Fibroblast of lung (primary cell): ENCODE measurements around the gene DDX31. TPM values are rescaled to one million over a fixed set of nuclear protein-coding genes. Genes with fewer than 3 reads are reported as not detected.

Source experiments
- DNase-seq, 2 donors: peaks; one replicate each; pipeline versions ENCODE4 v3.0.0 to v3.0.0-alpha.2; 2010; ENCODE audit warnings: low read depth in 2 of 2
- H2AFZ ChIP-seq: 2 replicates; pipeline ENCODE4 v1.5.1; 2012; ENCODE audit warnings: low read length, control low read depth, inconsistent platforms
- H3K27ac ChIP-seq: 2 replicates; pipeline ENCODE4 v1.5.1; 2011; ENCODE audit warnings: low read length, control low read depth; ENCODE audit not compliant: insufficient read depth
- H3K27me3 ChIP-seq: 2 replicates; pipeline ENCODE4 v1.5.1; 2011; ENCODE audit warnings: mild to moderate bottlenecking, low read length; ENCODE audit not compliant: control insufficient read depth, insufficient read depth
- H3K36me3 ChIP-seq: 2 replicates; pipeline ENCODE4 v1.5.1; 2011; ENCODE audit warnings: low read length; ENCODE audit not compliant: control insufficient read depth, insufficient read depth
- H3K4me1 ChIP-seq: 2 replicates; pipeline ENCODE4 v1.5.1; 2011; ENCODE audit warnings: low read length; ENCODE audit not compliant: control insufficient read depth, insufficient read depth; ENCODE audit errors: extremely low read depth
- H3K4me2 ChIP-seq: 2 replicates; pipeline ENCODE4 v1.5.1; 2011; ENCODE audit warnings: low read length, control low read depth; ENCODE audit not compliant: insufficient read depth; ENCODE audit errors: extremely low read depth
- H3K4me3 ChIP-seq, 4 experiments: fragments of 200-600 bp in 1 of 4; sonication (generic) in 1 of 4; replicated peaks in 1 of 4; 2 replicates each; pipeline ENCODE4 v1.5.1; 2011 to 2016; ENCODE audit warnings: low read length in 4 of 4, low read depth in 3 of 4, mild to moderate bottlenecking in 3 of 4, control low read depth in 2 of 4, inconsistent platforms in 1 of 4, mixed read lengths in 1 of 4; ENCODE audit not compliant: insufficient read depth in 1 of 4; ENCODE audit errors: control extremely low read depth in 1 of 4
- H3K79me2 ChIP-seq: 2 replicates; pipeline ENCODE4 v1.5.1; 2012; ENCODE audit warnings: mild to moderate bottlenecking, low read length, inconsistent platforms; ENCODE audit not compliant: control insufficient read depth, insufficient read depth
- H3K9ac ChIP-seq: 2 replicates; pipeline ENCODE4 v1.5.1; 2011; ENCODE audit warnings: mild to moderate bottlenecking, low read length, control low read depth; ENCODE audit not compliant: insufficient read depth
- H3K9me3 ChIP-seq: 2 replicates; pipeline ENCODE4 v1.5.1; 2012; ENCODE audit warnings: low read depth, low read length; ENCODE audit not compliant: control insufficient read depth, insufficient read depth
- H4K20me1 ChIP-seq: 2 replicates; pipeline ENCODE4 v1.5.1; 2011; ENCODE audit warnings: low read length; ENCODE audit not compliant: control insufficient read depth, insufficient read depth; ENCODE audit errors: extremely low read depth
- EZH2 ChIP-seq: IDR thresholded peaks from 2 replicates; pipeline ENCODE4 v1.5.1; 2012; ENCODE audit warnings: low read length, control low read depth, mild to moderate bottlenecking; ENCODE audit errors: missing control alignments
- polyA plus RNA-seq, 2 donors: library from polyadenylated mRNA; depleted of rRNA in 1 of 2; stranded (reverse) in 1 of 2; unstranded in 1 of 2; fragments of >200 nt; gene quantifications; 2 replicates each; pipeline ENCODE4 v1.2.1, GENCODE V29; 2011 to 2012; ENCODE audit warnings: missing spikeins in 1 of 2
- total RNA-seq: library from RNA; depleted of rRNA; stranded (reverse); fragments of >200 nt; gene quantifications from 2 replicates; pipeline ENCODE4 v1.2.1, GENCODE V29; 2014
- TF ChIP-seq, protein P1 (sequence below), 2 donors: IDR thresholded peaks in 1 of 2; conservative IDR thresholded peaks in 1 of 2; 1 replicate in 1 of 2; 2 replicates in 1 of 2; pipeline ENCODE4 v1.5.1; 2011 to 2012; ENCODE audit warnings: low read length in 2 of 2, control low read depth in 1 of 2, inconsistent platforms in 1 of 2, low read depth in 1 of 2, mild to moderate bottlenecking in 1 of 2

The DDX31 gene
- total and polyA plus RNA-seq, 2 donors (not counting 1 experiment from before 2014, with no cell fraction given): 10.1 to 10.8 TPM

DNA sequence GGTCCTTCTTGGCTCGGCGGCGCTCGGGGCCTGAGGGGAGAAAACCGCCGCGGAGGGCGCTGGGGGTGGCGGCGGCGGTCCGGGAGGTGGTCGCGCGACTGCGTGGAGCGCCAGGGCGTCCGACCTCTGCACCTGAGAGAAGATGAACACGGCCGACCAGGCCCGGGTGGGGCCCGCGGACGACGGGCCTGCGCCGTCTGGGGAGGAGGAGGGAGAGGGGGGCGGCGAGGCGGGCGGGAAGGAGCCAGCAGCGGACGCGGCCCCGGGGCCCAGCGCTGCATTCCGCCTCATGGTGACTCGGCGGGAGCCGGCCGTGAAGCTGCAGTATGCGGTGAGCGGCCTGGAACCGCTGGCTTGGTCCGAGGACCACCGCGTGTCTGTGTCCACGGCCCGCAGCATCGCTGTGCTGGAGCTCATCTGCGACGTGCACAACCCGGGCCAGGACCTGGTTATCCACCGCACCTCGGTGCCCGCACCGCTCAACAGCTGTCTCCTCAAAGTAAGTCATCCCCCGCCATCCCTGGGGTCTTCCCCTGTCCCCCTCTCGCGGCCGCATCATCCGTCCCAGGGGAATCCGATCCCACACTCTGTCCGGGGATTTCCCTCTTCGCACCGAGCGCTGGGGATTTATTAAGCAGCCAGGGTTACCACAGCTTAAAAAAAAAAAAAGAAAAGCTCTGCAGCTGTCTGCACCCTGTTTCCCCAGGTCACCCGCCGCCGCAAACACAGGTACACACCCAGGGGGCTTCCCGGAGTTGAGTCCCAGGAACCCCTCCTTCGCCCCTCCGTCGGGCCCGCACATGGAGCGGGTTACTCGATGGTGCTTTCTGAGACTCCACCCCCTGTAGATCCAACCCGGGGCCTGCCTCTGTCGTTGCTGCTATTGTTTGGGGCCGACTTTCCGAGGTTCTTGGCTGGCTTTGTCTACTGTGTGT is 941 bp upstream of the DDX31 start, which contains the start of gene GTF3C4:
GTF3C4 (plus strand) TSS at position 8 of the 935 bp plus-strand sequence; CDS start at position 143, 135 bp downstream.
- Histone ChIP-seq H2AFZ (peak within 1 kb of the TSS; percentile 92), H3K9ac (peak within 1 kb of the TSS; percentile 97), H4K20me1 (no peaks in the 10 kb centered on the region), H3K4me1 (no peaks in the 10 kb centered on the region), H3K27me3 (no peaks in the 10 kb centered on the region), H3K4me3 (peak within 1 kb of the TSS; percentile 78 to 95 (median 90)), H3K4me2 (peak within 1 kb of the TSS; percentile 79), H3K79me2 (peaks cover 70% of the 10 kb centered on the region), H3K9me3 (no peaks in the 10 kb centered on the region), H3K27ac (peak within 1 kb of the TSS; percentile 99), H3K36me3 (no peaks in the 10 kb centered on the region)
- TF ChIP-seq EZH2: no peak
- TF ChIP-seq, protein P1, sequence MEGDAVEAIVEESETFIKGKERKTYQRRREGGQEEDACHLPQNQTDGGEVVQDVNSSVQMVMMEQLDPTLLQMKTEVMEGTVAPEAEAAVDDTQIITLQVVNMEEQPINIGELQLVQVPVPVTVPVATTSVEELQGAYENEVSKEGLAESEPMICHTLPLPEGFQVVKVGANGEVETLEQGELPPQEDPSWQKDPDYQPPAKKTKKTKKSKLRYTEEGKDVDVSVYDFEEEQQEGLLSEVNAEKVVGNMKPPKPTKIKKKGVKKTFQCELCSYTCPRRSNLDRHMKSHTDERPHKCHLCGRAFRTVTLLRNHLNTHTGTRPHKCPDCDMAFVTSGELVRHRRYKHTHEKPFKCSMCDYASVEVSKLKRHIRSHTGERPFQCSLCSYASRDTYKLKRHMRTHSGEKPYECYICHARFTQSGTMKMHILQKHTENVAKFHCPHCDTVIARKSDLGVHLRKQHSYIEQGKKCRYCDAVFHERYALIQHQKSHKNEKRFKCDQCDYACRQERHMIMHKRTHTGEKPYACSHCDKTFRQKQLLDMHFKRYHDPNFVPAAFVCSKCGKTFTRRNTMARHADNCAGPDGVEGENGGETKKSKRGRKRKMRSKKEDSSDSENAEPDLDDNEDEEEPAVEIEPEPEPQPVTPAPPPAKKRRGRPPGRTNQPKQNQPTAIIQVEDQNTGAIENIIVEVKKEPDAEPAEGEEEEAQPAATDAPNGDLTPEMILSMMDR (conservative IDR thresholded peaks at IDR 0.05 in 1 of 2, IDR thresholded peaks at IDR 0.05 in 1 of 2; ENCODE audit: low read depth in 1 of 2, low read length in 2 of 2): no peak
- peak; percentile 27 to 41 for DNase-seq

DNA sequence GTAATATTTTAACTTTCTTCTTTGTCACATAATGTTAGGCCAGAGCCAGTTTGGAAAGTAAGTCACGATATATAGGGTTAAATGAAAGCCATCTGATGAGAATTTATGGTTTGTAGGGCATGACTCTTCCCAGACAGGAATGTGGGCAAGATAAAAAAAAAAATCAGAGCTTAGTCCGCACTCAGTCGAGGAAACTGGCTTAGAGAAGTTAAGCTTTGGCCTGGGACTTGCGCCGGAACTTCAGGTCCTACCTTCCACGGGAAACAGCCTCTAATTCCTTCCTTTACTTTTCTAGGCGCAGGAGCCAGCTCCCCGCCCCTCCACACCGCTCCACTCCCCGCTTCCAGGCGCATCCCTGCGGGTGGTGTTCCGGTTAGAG is 475 bp downstream of the DDX31 start:
- H3K9me3 ChIP-seq: no peaks in the 10 kb centered on the region
- no peaks in the 10 kb centered on the region for H3K36me3 ChIP-seq
- peak overlapping the region; percentile 97 for H3K9ac ChIP-seq
- peak overlapping the region; percentile 99 for H3K27ac ChIP-seq
- no peaks in the 10 kb centered on the region for H3K27me3 ChIP-seq
- H4K20me1 ChIP-seq: no peaks in the 10 kb centered on the region
- no peaks in the 10 kb centered on the region for H3K4me1 ChIP-seq
- H3K4me2 ChIP-seq: peak overlapping the region; percentile 79
- H2AFZ ChIP-seq: peak overlapping the region; percentile 92
- DNase-seq: peak in 1 of 2 donors; percentile 77
- TF ChIP-seq, protein P1 (conservative IDR thresholded peaks at IDR 0.05 in 1 of 2, IDR thresholded peaks at IDR 0.05 in 1 of 2; ENCODE audit: low read depth in 1 of 2, low read length in 2 of 2): no peak
- TF ChIP-seq EZH2: no peak
- H3K4me3 ChIP-seq: peak overlapping the region; percentile 73 to 95 (median 84)
- H3K79me2 ChIP-seq: peaks cover 67% of the 10 kb centered on the region

DNA sequence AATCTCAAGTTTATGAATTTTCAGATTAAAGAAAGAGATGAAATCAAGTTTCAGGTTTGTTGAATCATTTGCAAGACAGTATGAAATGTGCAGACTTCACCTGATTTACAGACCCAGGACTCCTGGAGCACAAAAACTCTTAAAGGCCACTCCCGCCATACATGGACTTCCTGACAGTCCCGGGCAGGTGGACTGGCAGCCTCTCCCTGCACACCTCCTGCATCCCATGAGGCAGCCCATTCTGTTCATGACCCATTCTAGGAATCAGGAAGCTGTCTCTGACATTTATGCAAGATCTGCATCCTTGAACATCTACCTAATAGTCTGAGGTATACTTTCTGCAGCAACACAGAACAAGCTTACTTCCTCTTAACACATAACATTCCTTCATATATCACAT is 5.9 kb downstream of the DDX31 start:
- no peak overlapping the region for H3K9ac ChIP-seq

More for the DNA sequence above, 5.9 kb downstream of the DDX31 start:
- Histone ChIP-seq H3K4me1 (no peaks in the 10 kb centered on the region), H4K20me1 (no peaks in the 10 kb centered on the region), H3K36me3 (peaks cover 6% of the 10 kb centered on the region), H3K27me3 (no peaks in the 10 kb centered on the region), H3K4me3 (no peak overlapping the region), H3K9me3 (no peaks in the 10 kb centered on the region), H3K27ac (no peak overlapping the region), H3K4me2 (no peak overlapping the region), H2AFZ (no peak overlapping the region), H3K79me2 (peaks cover 31% of the 10 kb centered on the region)
- no peak for TF ChIP-seq EZH2
- TF ChIP-seq, protein P1 (conservative IDR thresholded peaks at IDR 0.05 in 1 of 2, IDR thresholded peaks at IDR 0.05 in 1 of 2; ENCODE audit: low read depth in 1 of 2, low read length in 2 of 2): no peak
- DNase-seq: no peak
